B cell (primary cell): ENCODE data around the gene SMAD7. TPM values are rescaled to one million over a fixed set of nuclear protein-coding genes. Genes with fewer than 3 reads are reported as not detected.

ENCODE experiments used
- ATAC-seq: fragments of 200-7000 bp; cut with Tn5 transposase; one replicate; pipeline ENCODE4 v1.10.0; 2021; ENCODE audit warnings: low read depth, mild to moderate bottlenecking, moderate number of reproducible peaks, moderate library complexity
- CTCF ChIA-PET: fragments of 350-600 bp; sonication (Branson Sonifier 250); formaldehyde crosslinking; loops from one replicate; lab custom pipeline; 2021; ENCODE audit warnings: antibody characterized with exemption, inconsistent platforms; lab: Charles Lee
- POLR2A ChIA-PET: fragments of 350-600 bp; sonication (Branson Sonifier 250); formaldehyde crosslinking; loops from one replicate; lab custom pipeline; 2021; ENCODE audit warnings: antibody characterized with exemption; lab: Charles Lee
- DNase-seq: peaks from one replicate; pipeline ENCODE4 v3.0.0; 2013
- H2AFZ ChIP-seq: 2 replicates; pipeline ENCODE4 v1.6.1; 2012; ENCODE audit warnings: mild to moderate bottlenecking, low read depth, low read length; ENCODE audit not compliant: insufficient read depth, poor library complexity, severe bottlenecking
- H3K27ac ChIP-seq, 2 donors: 1 replicate in 1 of 2; 2 replicates in 1 of 2; pipeline ENCODE4 v1.5.1; 2012 to 2013; ENCODE audit warnings: low read length in 2 of 2, mild to moderate bottlenecking in 2 of 2, moderate library complexity in 1 of 2
- H3K27me3 ChIP-seq, 4 experiments: fragments of 200-600 bp in 1 of 4; sonication (generic) in 1 of 4; replicated peaks in 1 of 4; 1 replicate in 2 of 4; 2 replicates in 2 of 4; pipeline versions ENCODE4 v1.6.1 to v1.7.0; 2013 to 2016; ENCODE audit warnings: low read length in 3 of 4, mild to moderate bottlenecking in 2 of 4, mixed read lengths in 1 of 4, moderate library complexity in 1 of 4; ENCODE audit not compliant: insufficient read depth in 4 of 4, control insufficient read depth in 3 of 4; ENCODE audit errors: control extremely low read depth in 1 of 4
- H3K36me3 ChIP-seq, 2 experiments: replicated peaks in 1 of 2; 1 replicate in 1 of 2; 2 replicates in 1 of 2; pipeline versions ENCODE4 v1.6.1 to v1.7.1; 2013; ENCODE audit warnings: low read length in 1 of 2; ENCODE audit not compliant: insufficient read depth in 2 of 2, control insufficient read depth in 1 of 2; ENCODE audit errors: control extremely low read depth in 1 of 2, extremely low read depth in 1 of 2
- H3K4me1 ChIP-seq, 2 donors: fragments of 200-600 bp in 1 of 2; sonication (generic) in 1 of 2; 1 replicate in 1 of 2; 2 replicates in 1 of 2; pipeline versions ENCODE4 v1.5.1 to v1.6.1; 2013 to 2017; ENCODE audit warnings: low read length in 2 of 2; ENCODE audit not compliant: control insufficient read depth in 2 of 2, insufficient read depth in 2 of 2
- H3K4me2 ChIP-seq: replicated peaks from 2 replicates; pipeline ENCODE3; 2012; ENCODE audit warnings: mild to moderate bottlenecking, low read depth, low read length; ENCODE audit not compliant: poor library complexity, severe bottlenecking
- H3K4me3 ChIP-seq, 5 experiments: fragments of 200-600 bp in 1 of 5; sonication (generic) in 1 of 5; 1 replicate in 3 of 5; 2 replicates in 2 of 5; pipeline versions ENCODE4 v1.5.1 to v1.7.0; 2011 to 2016; ENCODE audit warnings: low read length in 4 of 5, mild to moderate bottlenecking in 4 of 5, low read depth in 2 of 5, control low read depth in 1 of 5, moderate library complexity in 1 of 5; ENCODE audit not compliant: insufficient read depth in 1 of 5; ENCODE audit errors: control extremely low read depth in 1 of 5, extremely low read depth in 1 of 5
- H3K79me2 ChIP-seq: fragments of 200-600 bp; sonication (generic); one replicate; pipeline ENCODE4 v1.6.0; 2016; ENCODE audit warnings: low read length; ENCODE audit not compliant: control insufficient read depth, insufficient read depth
- H3K9ac ChIP-seq: fragments of 200-600 bp; sonication (generic); 2 replicates; pipeline ENCODE4 v1.6.1; 2017; ENCODE audit warnings: mild to moderate bottlenecking, low read length, moderate library complexity
- H3K9me3 ChIP-seq, 3 donors: one replicate each; pipeline versions ENCODE4 v1.6.1 to v1.7.1; 2013; ENCODE audit warnings: low read length in 2 of 3; ENCODE audit not compliant: control insufficient read depth in 2 of 3, insufficient read depth in 1 of 3; ENCODE audit errors: control extremely low read depth in 1 of 3
- H4K20me1 ChIP-seq: 2 replicates; pipeline ENCODE4 v1.6.0; 2012; ENCODE audit warnings: mild to moderate bottlenecking, low read length; ENCODE audit not compliant: insufficient read depth, control insufficient read depth, poor library complexity, severe bottlenecking
- H3K27ac Mint-ChIP-seq: one replicate; pipeline ENCODE4 v1.8.0; 2021; ENCODE audit warnings: mixed read lengths
- H3K27me3 Mint-ChIP-seq: one replicate; pipeline ENCODE4 v1.8.0; 2021; ENCODE audit warnings: mixed read lengths
- H3K4me1 Mint-ChIP-seq: one replicate; pipeline ENCODE4 v1.8.0; 2021; ENCODE audit warnings: mixed read lengths
- H3K4me3 Mint-ChIP-seq: one replicate; pipeline ENCODE4 v1.8.0; 2021; ENCODE audit warnings: mixed read lengths
- H3K9me3 Mint-ChIP-seq: one replicate; pipeline ENCODE4 v1.8.0; 2022; ENCODE audit warnings: mixed read lengths; ENCODE audit not compliant: insufficient read depth
- CTCF ChIP-seq: fragments of 200-600 bp; IDR thresholded peaks from one replicate; pipeline ENCODE4 v1.8.0; 2022; ENCODE audit warnings: antibody characterized with exemption, mild to moderate bottlenecking
- EZH2 ChIP-seq: IDR thresholded peaks from 2 replicates; pipeline ENCODE4 v1.6.1; 2012; ENCODE audit warnings: borderline replicate concordance, low read depth, mild to moderate bottlenecking, moderate library complexity, low read length; ENCODE audit not compliant: insufficient read depth, poor library complexity, severe bottlenecking
- WGBS: methylation state at CpG from one replicate; pipeline ENCODE4 v1.1.5; 2013; ENCODE audit warnings: missing lambda C conversion rate; ENCODE audit not compliant: insufficient coverage; 5-methylcytosine and 5-hydroxymethylcytosine counted together
- intact Hi-C: fragments of 100-400 bp; cut with micrococcal nuclease; formaldehyde crosslinking; loops from one replicate; pipeline ENCODE4 v1.10.0; 2022
- polyA plus RNA-seq: library from polyadenylated mRNA; depleted of rRNA; stranded (reverse); fragments of >200 nt; gene quantifications from 2 replicates; pipeline ENCODE4 v1.2.3, GENCODE V29; 2012
- total RNA-seq, 2 donors: library from RNA; stranded (reverse); fragments of 120-200 nt in 1 of 2; gene quantifications; 1 replicate in 1 of 2; 2 replicates in 1 of 2; pipeline versions ENCODE4 v1.2.3 to v1.2.4, GENCODE V29; 2013 to 2022

SMAD7 gene
- total and polyA plus RNA-seq, 2 donors (not counting 1 experiment from before 2014, with no cell fraction given): 10.1 to 20.9 TPM

- no peak overlapping the region for H3K4me3 Mint-ChIP-seq
- TF ChIP-seq CTCF (no peak), EZH2 (no peak)
- Histone ChIP-seq H3K9ac (no peak overlapping the region), H3K27me3 (no peaks in the 10 kb centered on the region), H3K4me3 (no peak overlapping the region), H4K20me1 (no peaks in the 10 kb centered on the region), H3K4me1 (no peaks in the 10 kb centered on the region), H2AFZ (no peak overlapping the region), H3K27ac (no peak overlapping the region), H3K36me3 (no peaks in the 10 kb centered on the region), H3K4me2 (no peak overlapping the region), H3K79me2 (no peaks in the 10 kb centered on the region), H3K9me3 (no peaks in the 10 kb centered on the region)
- H3K27ac Mint-ChIP-seq: no peak overlapping the region
- no peaks in the 10 kb centered on the region for H3K9me3 Mint-ChIP-seq
- DNase-seq (no peak), ATAC-seq (no peak)
- intact Hi-C loops: no loop called here
- H3K27me3 Mint-ChIP-seq: no peaks in the 10 kb centered on the region
- H3K4me1 Mint-ChIP-seq: no peaks in the 10 kb centered on the region
- CTCF ChIA-PET: no interaction called here
- WGBS: 96% methylated on average over 16 of the region's 18 CpGs
- POLR2A ChIA-PET: no interaction called here
Measured at GRCh38 chr18:48889115-48889941, 61.4 kb downstream of the SMAD7 start.

GRCh38 chr18:48888773-48889080, 62.0 kb downstream of the SMAD7 start:
- Histone ChIP-seq H3K9me3 (no peaks in the 10 kb centered on the region), H3K27ac (no peak overlapping the region), H3K36me3 (no peaks in the 10 kb centered on the region), H4K20me1 (no peaks in the 10 kb centered on the region), H3K79me2 (no peaks in the 10 kb centered on the region), H3K9ac (no peak overlapping the region), H3K4me3 (no peak overlapping the region), H3K27me3 (no peaks in the 10 kb centered on the region), H3K4me2 (no peak overlapping the region), H3K4me1 (no peaks in the 10 kb centered on the region), H2AFZ (no peak overlapping the region)
- no peaks in the 10 kb centered on the region for H3K27me3 Mint-ChIP-seq
- no peak for ATAC-seq
- no peak overlapping the region for H3K4me3 Mint-ChIP-seq
- H3K27ac Mint-ChIP-seq: no peak overlapping the region
- H3K9me3 Mint-ChIP-seq: no peaks in the 10 kb centered on the region
- WGBS: 93% methylated on average over 4 of the region's 5 CpGs
- intact Hi-C loops: no loop called here
- ChIA-PET POLR2A (no interaction called here), CTCF (no interaction called here)
- no peak for TF ChIP-seq EZH2
- no peak for TF ChIP-seq CTCF
- DNase-seq: no peak
- H3K4me1 Mint-ChIP-seq: no peaks in the 10 kb centered on the region
